Astrocyte (in vitro differentiated cells and primary cell): ENCODE measurements around the gene HMGB4. TPM values are rescaled to one million over a fixed set of nuclear protein-coding genes. Genes with fewer than 3 reads are reported as not detected.
A peak's percentile ranks its signal among the peaks of the same experiment; 100 is the strongest.

Experiments used
- DNase-seq: peaks from one replicate; pipeline ENCODE4 v3.0.0-alpha.2; 2010; ENCODE audit warnings: low read depth
- FAIRE-seq: peaks from 2 replicates; lab custom pipeline; 2011; peaks lifted over from hg19 to GRCh38; lab: Jason Lieb, UNC
- H2AFZ ChIP-seq: 2 replicates; pipeline ENCODE4 v1.6.0; 2012; ENCODE audit warnings: low read depth, low read length, inconsistent platforms
- H3K27ac ChIP-seq: 2 replicates; pipeline ENCODE4 v1.5.1; 2011; ENCODE audit warnings: low read depth, low read length, inconsistent platforms
- H3K27me3 ChIP-seq: 2 replicates; pipeline ENCODE4 v1.6.0; 2011; ENCODE audit warnings: low read length, inconsistent platforms; ENCODE audit not compliant: insufficient read depth
- H3K36me3 ChIP-seq: 2 replicates; pipeline ENCODE4 v1.5.1; 2011; ENCODE audit warnings: low read length, inconsistent platforms; ENCODE audit not compliant: insufficient read depth
- H3K4me1 ChIP-seq: 2 replicates; pipeline ENCODE4 v1.5.1; 2011; ENCODE audit warnings: low read length, inconsistent platforms; ENCODE audit not compliant: insufficient read depth
- H3K4me2 ChIP-seq: 2 replicates; pipeline ENCODE4 v1.6.0; 2012; ENCODE audit warnings: low read length, inconsistent platforms
- H3K4me3 ChIP-seq: 2 replicates; pipeline ENCODE4 v1.5.1; 2011; ENCODE audit warnings: low read depth, mild to moderate bottlenecking, low read length, inconsistent platforms; ENCODE audit not compliant: insufficient read depth
- H3K79me2 ChIP-seq: 2 replicates; pipeline ENCODE4 v1.6.0; 2012; ENCODE audit warnings: mild to moderate bottlenecking, low read length, inconsistent platforms; ENCODE audit not compliant: insufficient read depth
- H3K9ac ChIP-seq: 2 replicates; pipeline ENCODE4 v1.6.0; 2012; ENCODE audit warnings: mild to moderate bottlenecking, low read length, inconsistent platforms
- H3K9me3 ChIP-seq: 2 replicates; pipeline ENCODE4 v1.5.1; 2012; ENCODE audit warnings: low read depth, mild to moderate bottlenecking, low read length, inconsistent platforms; ENCODE audit not compliant: insufficient read depth
- H4K20me1 ChIP-seq: 2 replicates; pipeline ENCODE4 v1.6.0; 2012; ENCODE audit warnings: low read length, inconsistent platforms; ENCODE audit not compliant: insufficient read depth
- H3K27ac Mint-ChIP-seq: one replicate; pipeline ENCODE4 v1.8.0; 2021; ENCODE audit warnings: mild to moderate bottlenecking, mixed read lengths; ENCODE audit not compliant: unreplicated experiment
- H3K27me3 Mint-ChIP-seq: one replicate; pipeline ENCODE4 v1.8.0; 2021; ENCODE audit warnings: low read depth, mixed read lengths; ENCODE audit not compliant: unreplicated experiment
- H3K36me3 Mint-ChIP-seq: one replicate; pipeline ENCODE4 v1.8.0; 2021; ENCODE audit warnings: low read depth, mixed read lengths; ENCODE audit not compliant: unreplicated experiment
- H3K4me1 Mint-ChIP-seq: one replicate; pipeline ENCODE4 v1.8.0; 2021; ENCODE audit warnings: low read depth, mixed read lengths; ENCODE audit not compliant: unreplicated experiment
- H3K4me3 Mint-ChIP-seq: one replicate; pipeline ENCODE4 v1.8.0; 2021; ENCODE audit warnings: mild to moderate bottlenecking, moderate library complexity, mixed read lengths; ENCODE audit not compliant: unreplicated experiment
- H3K9me3 Mint-ChIP-seq: one replicate; pipeline ENCODE4 v1.8.0; 2021; ENCODE audit warnings: mild to moderate bottlenecking, mixed read lengths; ENCODE audit not compliant: unreplicated experiment
- CTCF ChIP-seq: IDR thresholded peaks from 2 replicates; pipeline ENCODE4 v1.5.1; 2011; ENCODE audit warnings: low read depth, mild to moderate bottlenecking, inconsistent platforms, low read length, moderate library complexity; ENCODE audit not compliant: insufficient read depth
- EZH2 ChIP-seq: IDR thresholded peaks from 2 replicates; pipeline ENCODE4 v1.6.1; 2012; ENCODE audit warnings: mild to moderate bottlenecking, low read length, inconsistent platforms; ENCODE audit not compliant: insufficient read depth
- total RNA-seq: library from RNA; stranded (reverse); gene quantifications from 2 replicates; pipeline ENCODE4 v1.2.1, GENCODE V29; 2021

HMGB4 gene
- total RNA-seq, 1 donor from 2014 or later = not detected

GRCh38 chr1:33872683-33873082 is 8.8 kb downstream of the HMGB4 start:
- H3K36me3 Mint-ChIP-seq = peaks cover 14% of the 10 kb centered on the region
- H3K9me3 Mint-ChIP-seq = peaks cover 4% of the 10 kb centered on the region
- no peak overlapping the region for H2AFZ ChIP-seq
- peak overlapping the region; percentile 10 for H3K4me2 ChIP-seq
- no peak overlapping the region for H3K4me3 Mint-ChIP-seq
- no peak overlapping the region for H3K9ac ChIP-seq
- no peaks in the 10 kb centered on the region for H4K20me1 ChIP-seq
- TF ChIP-seq EZH2 = no peak
- no peaks in the 10 kb centered on the region for H3K9me3 ChIP-seq
- peaks cover 3% of the 10 kb centered on the region for H3K27me3 Mint-ChIP-seq
- H3K36me3 ChIP-seq = no peaks in the 10 kb centered on the region
- DNase-seq (peak; percentile 68), FAIRE-seq (peak; percentile 29)
- H3K4me3 ChIP-seq = no peak overlapping the region
- no peak overlapping the region for H3K27ac Mint-ChIP-seq
- peaks cover 1% of the 10 kb centered on the region for H3K4me1 Mint-ChIP-seq
- peaks cover 22% of the 10 kb centered on the region for H3K4me1 ChIP-seq
- no peaks in the 10 kb centered on the region for H3K27me3 ChIP-seq
- H3K27ac ChIP-seq = peak overlapping the region; percentile 5
- no peaks in the 10 kb centered on the region for H3K79me2 ChIP-seq

GRCh38 chr1:33874636-33875035 is 10.8 kb downstream of the HMGB4 start:
- H3K36me3 Mint-ChIP-seq = peaks cover 11% of the 10 kb centered on the region
- H3K9me3 Mint-ChIP-seq = peaks cover 4% of the 10 kb centered on the region
- H3K4me1 Mint-ChIP-seq = peaks cover 1% of the 10 kb centered on the region
- H3K27me3 Mint-ChIP-seq = peaks cover 3% of the 10 kb centered on the region
- no peaks in the 10 kb centered on the region for H3K27me3 ChIP-seq
- H3K36me3 ChIP-seq = no peaks in the 10 kb centered on the region
- no peak overlapping the region for H3K27ac ChIP-seq
- no peaks in the 10 kb centered on the region for H4K20me1 ChIP-seq
- no peak overlapping the region for H3K4me3 Mint-ChIP-seq
- FAIRE-seq (peak; percentile 49), DNase-seq (peak; percentile 16)
- H3K4me1 ChIP-seq = peaks cover 31% of the 10 kb centered on the region
- H3K79me2 ChIP-seq = no peaks in the 10 kb centered on the region
- H3K4me3 ChIP-seq = no peak overlapping the region
- no peak for TF ChIP-seq EZH2
- no peak for TF ChIP-seq CTCF
- H3K4me2 ChIP-seq = no peak overlapping the region
- no peak overlapping the region for H2AFZ ChIP-seq
- H3K9me3 ChIP-seq = no peaks in the 10 kb centered on the region
- H3K9ac ChIP-seq = no peak overlapping the region
- H3K27ac Mint-ChIP-seq = no peak overlapping the region

DNA sequence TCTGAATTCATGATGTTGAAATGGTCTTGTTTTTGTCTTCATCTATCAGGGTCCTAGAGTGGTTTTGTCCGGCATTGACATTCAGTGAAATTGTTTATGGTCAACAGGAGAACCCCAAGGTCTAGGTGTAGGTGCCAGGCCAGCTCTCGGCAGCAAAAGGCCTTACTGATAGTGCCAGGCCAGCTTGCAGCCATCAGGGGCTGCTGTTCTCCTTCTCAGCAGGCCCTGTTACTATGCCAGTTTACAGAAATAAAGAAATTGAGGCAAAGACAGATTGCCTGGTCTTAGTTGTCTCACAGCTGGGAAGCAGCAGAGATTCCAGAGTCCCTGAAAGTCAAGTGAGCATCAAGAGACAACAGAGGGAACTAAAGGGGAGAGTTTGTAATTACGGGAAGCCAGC is 12.0 kb downstream of the HMGB4 start:
- no peak for FAIRE-seq
- Mint-ChIP-seq H3K4me1 (peaks cover 1% of the 10 kb centered on the region), H3K27me3 (peaks cover 3% of the 10 kb centered on the region), H3K9me3 (peaks cover 4% of the 10 kb centered on the region), H3K4me3 (no peak overlapping the region), H3K36me3 (peaks cover 11% of the 10 kb centered on the region), H3K27ac (no peak overlapping the region)
- no peak for DNase-seq
- Histone ChIP-seq H3K4me3 (no peak overlapping the region), H3K27ac (no peak overlapping the region), H4K20me1 (no peaks in the 10 kb centered on the region), H3K9ac (no peak overlapping the region), H2AFZ (no peak overlapping the region), H3K79me2 (no peaks in the 10 kb centered on the region), H3K27me3 (no peaks in the 10 kb centered on the region), H3K9me3 (no peaks in the 10 kb centered on the region), H3K4me2 (no peak overlapping the region), H3K36me3 (no peaks in the 10 kb centered on the region), H3K4me1 (peaks cover 31% of the 10 kb centered on the region)
- TF ChIP-seq CTCF (no peak), EZH2 (no peak)
